Activated T-cell treated with anti-CD3 and anti-CD28 coated beads, Interleukin-2, amount 50 U/mL, for 1 hour (primary cell): ENCODE measurements around the gene GGNBP2.
"Not testable (repeated sequence)": the region's sequence is repeated elsewhere in the genome, so short reads cannot be mapped to it uniquely, and the experiment has no call there.

Source experiments
- DNase-seq: peaks from one replicate; pipeline ENCODE4 v3.0.0-alpha.2; 2020

GGNBP2 gene

DNA sequence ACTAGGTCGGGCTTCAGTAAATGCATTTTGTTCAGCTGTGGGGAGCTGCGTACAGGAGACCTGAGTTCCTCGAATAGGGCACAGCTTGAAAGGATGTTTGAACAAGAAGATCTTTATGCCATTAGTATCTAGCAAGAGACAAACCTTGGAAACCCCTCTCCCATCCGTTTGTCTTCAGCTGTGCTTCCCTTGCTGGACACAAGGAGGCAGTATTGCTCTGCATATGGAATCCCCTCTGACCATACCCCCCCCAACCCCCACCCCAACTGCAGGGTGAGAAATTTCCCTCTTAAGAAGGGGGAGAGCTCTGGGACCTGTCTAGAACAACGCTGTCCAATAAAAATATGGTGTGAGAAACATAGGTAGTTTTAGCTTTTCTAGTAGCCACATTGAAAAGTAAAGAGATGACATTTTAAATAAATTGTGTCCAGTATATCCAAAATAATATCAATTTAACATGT, 58.2 kb downstream of the GGNBP2 start:
- peak; percentile 65 for DNase-seq

DNA sequence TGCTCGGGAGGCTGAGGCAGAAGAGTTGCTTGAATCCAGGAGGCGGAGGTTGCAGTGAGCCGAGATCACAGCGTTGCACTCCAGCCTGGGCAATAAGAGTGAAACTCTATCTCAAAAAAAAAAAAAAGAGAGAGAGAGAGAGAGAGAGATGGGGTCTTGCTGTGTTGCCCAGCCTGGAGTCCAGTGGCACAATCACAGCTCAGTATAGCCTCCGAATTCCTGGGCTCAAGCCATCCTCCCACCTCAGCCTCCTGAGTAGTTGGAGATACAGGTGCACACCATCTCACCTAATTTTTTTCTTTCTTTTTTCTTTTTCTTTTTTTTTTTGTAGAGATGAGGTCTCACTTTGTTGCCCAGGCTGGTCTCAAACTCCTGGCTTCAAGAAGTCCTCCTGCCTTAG, 60.3 kb downstream of the GGNBP2 start:
- not testable (repeated sequence) for DNase-seq

DNA sequence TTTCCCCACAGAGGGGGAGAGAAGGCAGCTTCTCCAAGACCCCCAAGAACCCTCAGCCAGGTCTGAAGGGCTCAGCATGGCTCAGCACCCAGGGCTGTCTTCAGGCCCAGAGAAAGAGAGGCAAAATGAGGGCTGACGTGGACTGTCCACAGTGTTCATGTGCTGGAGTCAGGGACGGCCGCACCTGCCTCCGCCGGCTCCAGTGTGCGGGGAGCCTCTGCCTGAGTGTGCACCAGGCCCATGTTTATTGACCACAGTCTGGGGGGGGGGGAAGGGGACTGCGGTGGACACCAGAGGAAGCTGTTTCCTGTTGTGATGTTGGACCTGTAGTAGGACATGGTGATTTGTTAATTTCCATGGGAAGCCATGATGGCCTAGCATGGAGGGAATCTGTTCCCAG, 63.6 kb downstream of the GGNBP2 start:
- DNase-seq, result no peak

DNA sequence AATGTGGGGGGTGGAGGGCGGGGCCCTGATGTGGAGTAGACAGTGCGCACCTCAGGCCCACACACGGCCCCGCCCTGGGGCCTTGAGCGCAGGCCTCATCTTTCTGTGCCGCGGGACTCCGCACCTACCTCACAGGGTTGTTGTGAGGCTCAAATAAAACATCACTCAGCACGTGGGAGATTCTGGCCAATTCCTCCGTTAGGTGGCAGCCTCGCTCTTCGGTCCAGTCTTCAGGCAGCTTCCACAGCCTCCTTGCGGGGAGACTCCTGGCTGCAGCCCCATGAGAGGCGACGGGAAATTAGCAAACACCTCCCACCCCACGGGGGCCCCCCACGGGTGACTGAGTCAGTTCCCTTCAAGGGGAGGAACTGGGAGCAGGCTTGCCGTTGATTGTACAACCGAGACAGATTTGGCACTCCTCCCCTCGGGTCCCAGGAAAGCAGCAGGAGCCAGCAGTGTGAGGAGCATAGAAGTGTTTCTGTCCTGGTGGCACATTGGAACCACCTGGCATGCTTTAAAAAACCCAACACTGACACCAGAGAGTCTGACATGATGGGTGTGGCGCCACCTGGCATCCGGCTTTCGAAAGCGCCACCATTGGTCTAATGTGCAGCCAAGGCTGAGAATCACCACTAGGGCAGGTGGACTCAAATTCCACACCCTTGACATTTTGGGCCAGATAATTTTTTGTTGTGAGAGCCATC, 64.2 kb downstream of the GGNBP2 start:
- DNase-seq, result no peak

DNA sequence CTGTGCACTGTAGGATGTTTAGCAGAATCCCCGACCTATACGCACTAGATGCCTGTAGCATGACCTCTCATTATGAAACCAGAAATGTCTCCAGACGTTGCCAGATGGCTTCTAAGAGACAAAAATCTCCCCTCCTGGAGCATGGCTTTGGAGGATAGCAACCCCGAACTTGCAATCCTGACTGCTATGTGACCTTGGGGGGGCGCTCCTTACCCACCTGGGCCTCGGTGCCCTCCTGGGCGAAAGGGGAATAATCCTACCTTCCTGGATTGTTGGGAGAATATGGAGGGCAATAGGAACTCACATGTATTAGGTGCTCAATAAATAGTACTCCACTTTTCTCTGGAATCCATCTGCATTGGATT, 64.8 kb downstream of the GGNBP2 start:
- DNase-seq, result no peak

DNA sequence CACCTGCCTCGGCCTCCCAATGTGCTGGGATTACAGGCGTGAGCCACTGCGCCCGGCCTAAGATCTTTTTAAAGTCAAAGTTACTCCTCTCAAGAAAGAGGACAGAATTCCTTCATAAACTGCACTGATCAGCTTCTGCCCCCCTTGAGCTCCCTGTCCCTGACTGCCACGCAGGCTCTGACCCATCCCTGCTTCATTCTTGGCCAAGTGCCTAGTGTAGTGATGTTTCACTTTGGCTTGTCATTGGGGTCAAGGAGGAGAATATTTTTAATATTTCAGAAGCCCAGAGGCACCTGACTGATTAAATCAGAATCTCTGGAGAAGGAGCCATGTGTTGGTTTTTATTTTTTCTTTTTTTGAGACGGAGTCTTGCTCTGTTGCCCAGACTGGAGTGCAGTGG, 65.8 kb downstream of the GGNBP2 start:
- no peak for DNase-seq

DNA sequence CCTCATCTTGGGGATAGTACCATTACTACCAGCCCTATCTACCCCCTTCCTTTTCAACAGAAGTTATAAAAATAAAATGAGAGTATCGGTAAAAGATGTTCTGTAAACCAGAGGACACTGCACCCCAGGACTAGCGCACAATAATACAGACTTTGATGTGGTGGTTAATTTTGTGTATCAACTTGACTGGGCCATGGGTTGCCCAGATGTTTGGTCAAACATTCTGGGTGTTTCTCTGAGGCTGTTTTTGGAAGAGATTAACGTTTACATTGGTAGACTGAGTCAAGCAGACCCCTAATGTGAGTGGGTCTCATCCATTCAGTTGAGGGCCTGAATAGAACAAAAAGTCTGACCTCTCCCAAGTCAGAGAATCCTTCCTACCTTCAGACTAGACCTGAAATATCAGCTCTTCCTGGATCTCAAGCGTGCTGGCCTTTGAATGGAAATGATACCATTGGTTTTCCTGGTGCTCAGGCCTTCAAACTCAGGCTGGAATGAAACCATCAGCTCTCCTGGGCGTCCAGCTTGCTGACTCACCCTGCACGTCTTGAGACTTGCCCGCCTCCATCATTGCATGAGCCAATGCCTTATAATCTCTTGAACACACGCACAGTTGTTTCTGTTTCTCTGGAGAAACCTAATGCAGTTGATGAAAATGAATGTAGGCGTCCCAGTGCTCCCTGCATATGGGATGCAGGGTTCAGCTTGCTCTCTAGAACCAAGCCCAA, 66.8 kb downstream of the GGNBP2 start:
- no peak for DNase-seq

DNA sequence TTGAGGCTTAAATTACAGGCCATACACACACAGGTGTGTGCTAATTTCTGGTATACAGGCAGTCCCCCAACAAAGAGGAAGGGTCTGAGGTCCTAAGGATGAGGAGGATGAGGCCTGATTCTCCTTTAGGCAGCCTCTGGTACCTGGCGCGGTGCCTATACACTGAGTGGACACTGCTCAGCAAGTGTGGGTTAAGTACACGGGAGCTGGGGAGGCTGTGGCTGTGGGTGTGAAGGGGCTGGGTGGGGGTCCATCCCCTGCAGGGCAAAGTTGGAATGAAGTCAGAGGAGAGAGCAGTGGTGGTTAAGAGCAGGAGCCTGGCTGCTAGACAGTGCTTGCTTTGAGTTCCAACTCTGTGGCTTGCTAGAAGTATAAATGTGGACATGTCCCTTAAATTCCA, 67.6 kb downstream of the GGNBP2 start:
- DNase-seq, result no peak

DNA sequence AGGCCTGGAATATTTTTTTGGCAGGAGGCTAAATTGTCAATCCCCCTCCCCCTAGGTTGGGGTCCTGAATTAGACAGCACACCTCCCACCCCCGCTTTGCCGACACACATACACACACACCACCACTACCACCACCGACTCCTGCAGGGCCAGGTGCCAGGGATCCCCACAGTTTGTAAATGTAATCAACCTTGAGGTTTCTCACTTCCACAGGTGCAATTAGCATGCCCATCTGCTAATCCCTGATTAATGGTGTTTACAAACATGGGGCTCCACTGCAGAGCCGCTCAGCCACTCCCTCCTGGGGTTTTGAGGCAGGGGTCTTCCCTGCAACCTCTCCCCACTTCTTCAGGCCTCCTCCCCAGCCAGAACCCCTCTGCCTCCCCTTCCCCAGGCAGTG, 68.4 kb downstream of the GGNBP2 start:
- no peak for DNase-seq

DNA sequence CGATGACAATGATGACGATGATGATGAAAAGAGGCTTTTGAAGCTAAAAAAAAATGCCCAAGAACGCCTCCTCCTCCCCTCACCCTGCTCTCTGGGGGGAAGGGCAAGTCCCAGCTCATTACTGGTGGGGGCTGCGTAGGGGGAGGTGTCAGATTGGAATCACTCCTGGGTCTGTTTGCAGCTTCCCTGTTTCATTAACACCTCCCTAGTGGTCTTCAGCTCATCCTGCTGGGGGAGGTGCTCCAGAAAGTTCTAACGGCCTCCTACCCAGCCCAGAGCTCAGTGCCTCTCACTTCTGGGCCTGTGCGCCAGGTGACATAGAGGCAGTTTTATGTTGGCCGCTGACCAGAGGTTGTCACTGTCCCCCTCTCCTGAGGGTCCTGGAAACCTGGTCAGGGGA, 69.4 kb downstream of the GGNBP2 start:
- DNase-seq, result no peak

DNA sequence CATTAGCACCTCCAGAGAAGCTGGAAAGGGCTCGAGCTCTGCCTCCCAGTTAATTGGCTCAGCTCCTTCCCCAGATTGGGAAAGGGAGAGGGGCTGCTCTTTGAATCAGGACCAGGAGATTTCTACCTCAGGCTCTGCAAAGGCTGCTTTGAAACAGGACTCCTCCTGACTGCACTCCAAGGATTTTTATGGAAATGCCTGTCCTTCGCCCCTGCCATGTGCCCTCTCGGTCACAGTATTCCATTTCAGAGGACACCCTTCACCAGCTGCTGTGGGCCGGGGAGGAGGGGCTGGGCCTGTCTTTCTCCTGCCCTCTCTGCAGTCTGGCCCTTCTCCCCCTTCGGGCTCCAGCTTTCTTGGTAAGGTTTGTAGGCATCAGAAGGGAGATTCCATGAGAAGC, 70.2 kb downstream of the GGNBP2 start:
- no peak for DNase-seq

DNA sequence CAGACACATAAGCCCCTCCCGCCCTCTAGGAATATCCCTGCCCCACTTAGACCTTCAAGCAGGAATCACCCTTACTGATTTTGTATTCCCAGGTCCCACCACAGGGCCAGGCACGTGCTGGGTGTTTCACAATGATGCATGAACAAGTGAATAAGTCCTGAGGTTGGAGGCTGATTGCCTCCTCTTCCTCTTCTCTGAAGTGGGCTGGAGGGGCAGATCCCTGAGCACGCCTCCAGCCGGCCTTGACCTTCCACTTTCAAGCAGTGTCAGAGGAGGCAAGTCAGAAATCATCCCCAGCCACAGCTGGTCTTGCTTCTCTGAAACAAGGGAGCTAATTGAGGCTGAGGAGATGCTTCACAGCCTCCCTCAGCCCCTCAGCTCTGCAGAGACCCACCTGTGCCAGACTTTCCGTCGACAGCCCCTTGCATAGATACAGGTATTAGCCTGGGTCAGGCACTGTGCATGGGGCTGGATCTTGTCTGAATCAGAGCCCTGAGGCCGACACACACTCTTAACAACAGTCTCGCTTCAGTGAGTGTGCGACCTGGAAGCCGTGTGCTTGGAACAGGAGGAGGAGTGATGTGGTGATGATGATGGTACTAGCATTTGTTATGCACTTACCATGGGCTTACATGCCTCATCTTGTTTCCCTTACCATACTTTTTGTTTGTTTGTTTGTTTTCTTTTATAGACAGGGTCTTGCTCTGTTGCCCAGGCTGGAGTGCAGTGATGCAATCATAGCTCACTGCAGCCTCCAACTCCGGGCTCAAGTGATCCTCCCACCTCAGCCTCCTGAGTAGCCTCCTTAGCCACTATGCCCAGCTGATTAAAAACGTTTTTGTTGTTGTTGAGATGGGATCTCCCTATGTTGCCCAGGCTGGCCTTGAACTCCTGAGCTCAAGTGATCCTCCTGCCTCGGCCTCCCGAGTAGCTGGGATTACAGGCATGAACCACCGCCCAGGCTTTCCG, 71.6 kb downstream of the GGNBP2 start:
- DNase-seq, result no peak

DNA sequence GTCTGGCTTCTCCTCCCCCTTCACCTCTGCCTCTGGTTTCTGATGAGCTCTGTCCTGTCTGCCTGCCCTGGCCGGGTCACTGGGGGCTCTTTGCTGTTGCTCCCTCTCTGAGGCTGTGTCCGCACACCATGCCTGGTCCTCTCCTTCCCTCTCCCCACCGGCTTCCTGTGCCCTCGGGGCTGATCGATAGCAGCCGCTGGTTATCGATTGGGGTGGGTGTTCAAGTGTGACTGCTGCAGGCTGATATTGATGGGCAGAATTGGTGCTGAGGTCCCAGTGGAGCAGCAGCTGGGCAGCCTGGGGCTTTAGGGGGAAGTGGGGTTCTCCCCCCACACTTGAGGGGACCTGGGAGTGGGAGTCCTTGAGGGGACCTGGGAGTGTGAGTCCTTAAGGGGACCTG, 73.1 kb downstream of the GGNBP2 start:
- no peak for DNase-seq

DNA sequence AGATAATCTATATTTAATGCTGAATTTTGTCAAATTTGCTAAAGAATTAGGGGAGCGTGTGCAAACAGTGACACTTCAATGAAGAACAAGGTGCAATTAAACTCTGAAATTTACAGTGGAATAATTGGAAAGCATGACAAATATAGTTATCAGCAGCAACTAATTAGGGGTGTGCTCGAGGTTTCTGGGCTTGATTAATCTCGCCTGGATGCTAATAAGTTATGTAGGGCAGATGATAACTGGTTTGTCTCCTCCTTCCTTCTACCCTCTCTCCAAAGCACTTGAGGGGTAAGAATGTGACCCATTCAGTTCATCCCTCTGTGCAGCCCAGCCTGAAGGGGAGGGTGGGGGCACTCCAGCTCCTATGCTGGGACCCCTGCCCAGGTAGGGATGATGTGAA, 78.6 kb downstream of the GGNBP2 start:
- no peak for DNase-seq

DNA sequence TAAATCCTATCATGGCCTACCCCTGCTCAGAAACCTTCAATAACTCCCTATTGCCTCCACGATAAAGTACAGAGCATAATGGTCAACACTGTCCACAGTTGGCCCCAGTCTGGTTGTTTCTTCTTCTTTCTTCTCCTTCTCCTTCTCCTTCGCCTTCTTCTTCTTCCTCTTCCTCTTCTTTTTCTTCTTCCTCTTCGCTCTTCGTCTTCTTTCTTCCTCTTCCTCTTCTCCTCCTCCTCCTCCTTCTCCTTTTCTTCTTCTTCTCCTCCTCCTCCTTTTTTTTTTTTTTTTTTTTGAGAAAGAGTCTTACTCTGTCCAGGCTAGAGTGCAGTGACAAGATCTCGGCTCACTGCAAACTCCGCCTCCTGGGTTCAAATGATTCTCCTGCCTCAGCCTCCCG, 80.5 kb downstream of the GGNBP2 start:
- DNase-seq, result no peak

DNA sequence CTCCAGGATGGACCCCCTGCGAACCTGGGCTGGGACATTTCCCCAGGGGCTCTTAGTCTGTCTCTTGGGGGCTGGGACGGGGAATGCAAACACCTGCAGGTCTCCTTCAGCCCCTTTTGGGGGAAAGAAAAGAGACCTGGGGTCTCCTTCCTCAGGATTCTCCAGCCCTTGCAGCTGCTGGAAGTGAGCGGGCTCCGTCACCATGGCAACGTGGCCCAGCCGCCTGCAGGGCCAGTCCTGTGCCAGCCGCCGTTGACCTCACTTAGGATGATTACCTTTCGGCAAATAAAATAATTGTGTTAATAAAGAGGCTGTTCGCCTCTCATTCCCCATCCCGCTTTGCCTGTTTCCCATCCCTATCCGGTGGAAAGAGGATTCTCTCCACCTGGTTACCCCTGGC, 82.4 kb downstream of the GGNBP2 start:
- no peak for DNase-seq

DNA sequence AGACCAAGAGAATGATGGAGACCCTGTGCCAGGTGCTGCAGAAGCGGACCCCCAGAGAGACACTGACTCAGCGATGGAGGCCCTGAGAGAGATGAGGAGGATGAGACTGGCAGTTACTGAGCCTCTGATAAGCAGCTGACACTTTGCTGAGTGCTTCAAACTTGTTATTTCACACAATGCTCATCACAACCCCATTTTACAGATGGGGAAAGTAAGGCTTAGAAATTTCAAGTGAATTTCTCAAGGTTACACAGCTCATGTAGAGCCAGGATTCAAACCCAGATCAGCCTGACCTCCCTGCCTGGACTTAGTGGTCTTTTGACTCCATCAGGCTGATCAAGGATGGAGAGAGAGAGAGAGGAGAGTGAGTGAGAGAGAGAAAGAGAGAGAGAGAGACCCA, 83.9 kb downstream of the GGNBP2 start:
- DNase-seq, result no peak

DNA sequence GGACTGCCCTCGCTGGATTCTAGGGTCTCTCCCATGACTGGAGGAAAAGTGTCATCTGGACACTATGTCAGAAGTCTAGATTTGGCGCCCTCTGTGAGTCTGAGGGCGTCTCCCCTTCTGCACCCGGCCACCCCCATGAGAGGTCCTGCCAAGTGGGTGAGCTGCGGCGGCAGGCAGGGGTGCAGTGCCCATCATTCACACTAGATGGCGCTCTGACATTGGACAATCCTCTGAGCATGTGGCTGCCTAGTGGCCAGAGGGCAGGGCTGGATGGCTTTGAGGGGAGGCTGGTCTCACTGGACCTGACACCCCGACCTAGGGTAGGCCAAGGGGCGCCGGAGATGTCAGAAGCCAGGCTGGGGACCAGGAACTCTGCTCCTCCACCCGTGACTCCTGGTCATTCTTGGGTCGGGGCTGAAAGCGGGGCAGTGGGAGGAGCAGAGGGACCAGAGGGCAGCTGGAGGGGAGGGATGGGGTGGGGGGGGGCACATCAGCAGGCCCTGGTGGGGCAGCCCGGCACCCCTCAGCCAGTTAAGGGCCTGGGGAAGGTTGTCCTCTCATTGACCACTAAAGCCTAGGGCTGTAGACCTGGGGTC, 84.6 kb downstream of the GGNBP2 start:
- DNase-seq, result peak; percentile 84

DNA sequence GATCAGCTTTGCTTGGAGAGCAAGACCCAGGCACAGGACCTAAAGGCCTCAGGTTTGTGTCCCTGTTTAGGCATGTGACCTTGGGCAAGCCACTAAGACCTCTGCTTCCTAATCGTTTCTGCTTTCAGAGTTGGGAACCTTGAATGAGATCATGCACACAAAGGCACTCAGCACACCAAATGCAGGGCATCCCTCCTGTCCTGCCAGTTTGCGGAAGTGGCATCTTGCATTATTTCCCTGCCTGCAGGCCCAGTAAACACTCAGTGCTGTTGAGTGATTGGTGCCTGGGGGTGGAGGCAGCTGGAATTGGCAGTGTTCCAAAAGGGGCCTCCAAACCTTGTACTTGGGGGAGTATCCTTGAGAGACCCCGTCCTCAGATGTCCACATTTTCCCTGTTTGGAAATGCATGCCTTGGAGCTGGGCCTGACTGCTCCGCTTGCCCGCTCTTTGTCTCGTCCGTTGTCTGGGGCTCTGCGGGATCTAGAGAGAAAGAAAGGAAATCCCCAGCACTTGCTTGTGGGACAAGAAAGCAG, 85.3 kb downstream of the GGNBP2 start:
- DNase-seq, result no peak

DNA sequence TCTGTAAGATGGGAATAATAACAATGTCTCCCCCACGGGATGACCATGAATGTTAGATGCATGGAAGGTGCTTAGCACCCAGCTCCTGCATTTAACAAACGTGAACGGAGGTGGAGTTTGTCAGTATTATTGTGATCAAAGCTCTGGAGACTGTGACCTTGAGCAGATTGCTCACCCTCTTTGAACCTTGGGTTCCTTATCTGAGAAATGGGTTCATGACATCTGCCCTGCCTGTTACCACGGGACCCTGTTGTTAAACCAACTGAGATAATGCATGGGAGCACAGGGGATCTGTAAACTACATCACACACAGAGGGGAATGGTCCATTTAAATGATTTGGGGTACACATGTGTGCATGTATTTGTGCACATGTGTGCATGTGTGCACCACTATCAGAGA, 86.3 kb downstream of the GGNBP2 start:
- no peak for DNase-seq

DNA sequence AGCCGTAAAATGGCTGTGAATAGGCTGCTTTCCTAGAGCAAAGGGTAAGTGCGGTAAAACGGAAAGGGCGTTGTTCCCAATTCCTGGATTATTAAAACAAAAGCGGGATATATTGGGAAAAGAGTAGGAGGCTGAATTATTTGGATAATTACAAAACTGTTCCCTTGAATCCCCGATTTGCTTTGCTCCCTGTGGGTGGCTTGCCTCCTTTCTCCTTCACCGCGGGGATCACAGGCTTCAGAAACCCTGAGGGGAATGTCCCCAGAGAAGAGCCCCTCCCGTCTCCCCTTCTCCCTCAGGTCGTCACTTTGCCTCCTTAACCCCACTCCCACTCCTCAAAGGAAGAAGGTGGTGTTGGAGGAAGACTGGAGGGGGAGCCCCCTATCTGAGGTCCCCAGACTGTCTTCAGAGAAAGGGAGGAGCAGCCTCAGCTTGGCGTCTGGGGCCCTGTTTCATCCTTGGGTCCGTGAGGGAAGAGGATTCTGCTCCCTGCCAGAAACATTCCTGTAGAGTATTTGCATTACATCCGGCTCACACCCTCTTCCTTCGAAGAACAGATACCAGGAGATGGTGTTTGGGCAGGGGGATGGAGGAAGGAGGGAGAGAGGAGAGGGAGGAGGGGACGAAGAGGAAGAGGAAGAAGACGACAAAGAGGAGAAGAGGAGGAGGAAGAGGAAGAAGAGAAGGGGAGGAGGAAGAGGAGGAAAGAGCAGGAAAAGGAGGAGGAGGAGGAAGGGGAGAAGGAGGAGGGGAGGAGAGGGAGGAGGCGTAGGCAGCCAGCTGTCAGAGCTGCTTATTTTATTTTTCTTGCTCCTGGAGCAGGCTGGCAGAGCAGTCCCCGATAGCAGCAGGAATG, 88.4 kb downstream of the GGNBP2 start:
- no peak for DNase-seq
